GM12878 (cell line): ENCODE data around the gene FAHD1.

ENCODE experiments used
- BCL11A ChIP-seq: IDR thresholded peaks from 2 replicates; pipeline ENCODE4 v1.6.1; 2011; ENCODE audit warnings: low read depth, low read length
- BRCA1 ChIP-seq: IDR thresholded peaks from 2 replicates; pipeline ENCODE4 v1.6.1; 2011; ENCODE audit warnings: low read depth, low read length, improper control_type of control experiment
- CTCF ChIP-seq, 3 experiments: IDR thresholded peaks in 2 of 3; conservative IDR thresholded peaks in 1 of 3; 2 replicates each; pipeline ENCODE4 v1.5.1; 2011; ENCODE audit warnings: low read depth in 3 of 3, low read length in 3 of 3, mild to moderate bottlenecking in 3 of 3, control low read depth in 2 of 3, moderate library complexity in 2 of 3, inconsistent platforms in 1 of 3, mixed read lengths in 1 of 3; ENCODE audit not compliant: control insufficient read depth in 2 of 3, insufficient read depth in 1 of 3; ENCODE audit errors: extremely low read depth in 1 of 3
- ETV6 ChIP-seq, 2 experiments: fragments of 450-650 bp in 1 of 2; IDR thresholded peaks in 1 of 2; conservative IDR thresholded peaks in 1 of 2; 2 replicates each; pipeline ENCODE4 v1.6.1; 2014; ENCODE audit warnings: antibody characterized with exemption in 1 of 2, borderline replicate concordance in 1 of 2, low read depth in 1 of 2, mild to moderate bottlenecking in 1 of 2, moderate library complexity in 1 of 2
- IRF5 ChIP-seq: fragments of 450-650 bp; IDR thresholded peaks from 2 replicates; pipeline ENCODE4 v1.6.1; 2017; ENCODE audit warnings: borderline replicate concordance
- KDM1A ChIP-seq: fragments of 200-600 bp; sonication (generic); IDR thresholded peaks from 2 replicates; pipeline ENCODE4 v1.6.1; 2016; ENCODE audit warnings: borderline replicate concordance
- MEF2A ChIP-seq: IDR thresholded peaks from 2 replicates; pipeline ENCODE4 v1.6.1; 2011; ENCODE audit warnings: low read depth, mild to moderate bottlenecking, low read length, moderate library complexity; ENCODE audit not compliant: insufficient read depth
- NFXL1 ChIP-seq: fragments of 450-650 bp; IDR thresholded peaks from 2 replicates; pipeline ENCODE4 v1.6.1; 2017; ENCODE audit warnings: antibody characterized with exemption, mild to moderate bottlenecking, borderline replicate concordance
- NFYB ChIP-seq: IDR thresholded peaks from 2 replicates; pipeline ENCODE4 v1.6.1; 2011; ENCODE audit warnings: low read depth, mild to moderate bottlenecking, low read length, improper control_type of control experiment, moderate library complexity; ENCODE audit not compliant: insufficient read depth
- SP1 ChIP-seq: IDR thresholded peaks from one replicate; pipeline ENCODE4 v1.6.1; 2011; ENCODE audit warnings: low read depth, low read length
- TAF1 ChIP-seq: IDR thresholded peaks from 2 replicates; pipeline ENCODE4 v1.6.1; 2011; ENCODE audit warnings: mild to moderate bottlenecking, low read depth, low read length, borderline replicate concordance
- USF1 ChIP-seq: IDR thresholded peaks from 2 replicates; pipeline ENCODE4 v1.6.1; 2011; ENCODE audit warnings: borderline replicate concordance, low read depth, mild to moderate bottlenecking, moderate library complexity, mixed read lengths, low read length; ENCODE audit not compliant: insufficient read depth; ENCODE audit errors: extremely low read length

GRCh38 chr16:1788095-1788707, 38.8 kb upstream of the FAHD1 start:
- TF ChIP-seq ETV6 (conservative IDR thresholded peaks at IDR 0.05 in 1 of 2, IDR thresholded peaks at IDR 0.05 in 1 of 2; ENCODE audit: borderline replicate concordance in 1 of 2, low read depth in 1 of 2) (no peak), SP1 (no peak), KDM1A (no peak), CTCF (IDR thresholded peaks at IDR 0.05 in 2 of 3, conservative IDR thresholded peaks at IDR 0.05 in 1 of 3; ENCODE audit: control insufficient read depth in 2 of 3, extremely low read depth in 1 of 3, insufficient read depth in 1 of 3, low read depth in 3 of 3, low read length in 3 of 3) (no peak), BCL11A (no peak), IRF5 (no peak), MEF2A (no peak), NFXL1 (no peak), NFYB (no peak), BRCA1 (no peak), USF1 (no peak), TAF1 (no peak)
